Lung (tissue), 12 donors: Measurements from ENCODE around the gene MDGA2. TPM values are rescaled to one million over a fixed set of nuclear protein-coding genes. Genes with fewer than 3 reads are reported as not detected.
"Not testable (repeated sequence)": the region's sequence is repeated elsewhere in the genome, so short reads cannot be mapped to it uniquely, and the experiment has no call there.

Experiments
- ATAC-seq: fragments of 200-7000 bp; cut with Tn5 transposase; one replicate; pipeline ENCODE4 v1.9.1; 2020; ENCODE audit warnings: moderate number of reproducible peaks; ENCODE audit not compliant: insufficient read depth, low FRiP score
- DNase-seq, 3 donors: peaks; one replicate each; pipeline ENCODE4 v3.0.0-alpha.2; 2013 to 2017
- H3K27ac ChIP-seq, 2 donors: one replicate each; pipeline ENCODE4 v1.5.1; 2013; ENCODE audit warnings: mild to moderate bottlenecking in 2 of 2, moderate library complexity in 2 of 2, control low read depth in 1 of 2, inconsistent platforms in 1 of 2, low read depth in 1 of 2, low read length in 1 of 2
- H3K27me3 ChIP-seq, 3 donors: one replicate each; pipeline ENCODE4 v1.5.1; 2013; ENCODE audit warnings: low read length in 2 of 3; ENCODE audit not compliant: control insufficient read depth in 3 of 3, insufficient read depth in 3 of 3
- H3K36me3 ChIP-seq, 4 donors: one replicate each; pipeline ENCODE4 v1.5.1; 2013; ENCODE audit warnings: low read length in 4 of 4, mild to moderate bottlenecking in 1 of 4, moderate library complexity in 1 of 4; ENCODE audit not compliant: control insufficient read depth in 4 of 4, insufficient read depth in 4 of 4
- H3K4me1 ChIP-seq, 5 donors: one replicate each; pipeline ENCODE4 v1.5.1; 2013; ENCODE audit warnings: low read length in 5 of 5, mild to moderate bottlenecking in 2 of 5, moderate library complexity in 1 of 5; ENCODE audit not compliant: control insufficient read depth in 5 of 5, insufficient read depth in 5 of 5
- H3K4me3 ChIP-seq: one replicate; pipeline ENCODE4 v1.5.1; 2013; ENCODE audit warnings: mild to moderate bottlenecking, control low read depth, moderate library complexity
- H3K9ac ChIP-seq, 2 donors: one replicate each; pipeline ENCODE4 v1.5.1; 2013; ENCODE audit warnings: low read length in 2 of 2, control low read depth in 1 of 2; ENCODE audit not compliant: insufficient read depth in 1 of 2
- H3K9me3 ChIP-seq, 4 donors: one replicate each; pipeline ENCODE4 v1.5.1; 2013; ENCODE audit warnings: low read length in 3 of 4, mild to moderate bottlenecking in 1 of 4, moderate library complexity in 1 of 4; ENCODE audit not compliant: control insufficient read depth in 4 of 4, insufficient read depth in 3 of 4
- WGBS, 2 donors: extraction: QIAGEN DNeasy Blood & Tissue Kit; methylation state at CpG; one replicate each; pipeline ENCODE4 v1.1.7; 2013; 5-methylcytosine and 5-hydroxymethylcytosine counted together
- polyA plus RNA-seq, 2 donors: library from polyadenylated mRNA; stranded (reverse); fragments of 200-250 nt; gene quantifications; one replicate each; pipeline ENCODE4 v1.2.1, GENCODE V29; 2013
- total RNA-seq, 2 donors: library from RNA; depleted of rRNA in 1 of 2; stranded (reverse); fragments of >200 nt in 1 of 2; gene quantifications; one replicate each; pipeline ENCODE4 v1.2.1, GENCODE V29; 2014 to 2021
- TF ChIP-seq, protein P1 (sequence below): IDR thresholded peaks from 2 replicates; pipeline ENCODE4 v1.5.1; 2012; ENCODE audit warnings: mild to moderate bottlenecking; ENCODE audit errors: control extremely low read depth, extremely low read depth
- donor health status: control.
- donor health status: control.
- donor health status: Bipolar disorder and iron deficiency.
- donor health status: healthy.
- donor health status: DM: yes; HTN: yes; CAD: no.

The MDGA2 gene
- total and polyA plus RNA-seq, 4 donors: 0.03 to 3.2 TPM; not detected in 2

DNA sequence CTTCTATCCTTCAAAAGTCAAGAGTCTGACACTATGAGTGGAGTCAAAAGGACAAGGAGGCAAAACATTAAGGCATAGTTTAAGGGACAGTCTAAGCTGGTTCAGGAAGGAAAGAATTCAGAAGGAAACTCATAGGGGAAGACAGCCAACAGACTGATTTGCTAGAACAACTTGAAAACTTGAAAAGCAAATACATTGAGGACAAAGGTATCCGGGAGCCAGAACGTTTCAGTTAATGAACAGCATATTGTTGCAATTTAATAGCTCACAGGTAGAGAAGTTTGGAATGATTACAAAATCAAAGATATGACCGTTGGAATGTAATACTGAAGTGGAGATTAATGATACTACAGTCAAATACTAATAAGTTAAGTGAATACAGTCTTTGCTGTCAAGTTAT is 711.0 kb downstream of the MDGA2 start:
- no peak overlapping the region for H3K4me3 ChIP-seq
- no peaks in the 10 kb centered on the region for H3K27me3 ChIP-seq
- 54 to 81% methylated on average over 3 of the region's 3 CpGs for WGBS, 2 donors
- peaks cover 0 to 5% (median 0%) of the 10 kb centered on the region in 5 donors for H3K4me1 ChIP-seq
- no peak overlapping the region for H3K27ac ChIP-seq
- H3K9ac ChIP-seq: no peak overlapping the region
- peak in 2 of 3 donors; percentile 41 to 68 for DNase-seq
- H3K36me3 ChIP-seq: no peaks in the 10 kb centered on the region
- H3K9me3 ChIP-seq: peaks cover 0 to 2% (median 0%) of the 10 kb centered on the region in 4 donors
- ATAC-seq: peak; percentile 81
- TF ChIP-seq, protein P1, sequence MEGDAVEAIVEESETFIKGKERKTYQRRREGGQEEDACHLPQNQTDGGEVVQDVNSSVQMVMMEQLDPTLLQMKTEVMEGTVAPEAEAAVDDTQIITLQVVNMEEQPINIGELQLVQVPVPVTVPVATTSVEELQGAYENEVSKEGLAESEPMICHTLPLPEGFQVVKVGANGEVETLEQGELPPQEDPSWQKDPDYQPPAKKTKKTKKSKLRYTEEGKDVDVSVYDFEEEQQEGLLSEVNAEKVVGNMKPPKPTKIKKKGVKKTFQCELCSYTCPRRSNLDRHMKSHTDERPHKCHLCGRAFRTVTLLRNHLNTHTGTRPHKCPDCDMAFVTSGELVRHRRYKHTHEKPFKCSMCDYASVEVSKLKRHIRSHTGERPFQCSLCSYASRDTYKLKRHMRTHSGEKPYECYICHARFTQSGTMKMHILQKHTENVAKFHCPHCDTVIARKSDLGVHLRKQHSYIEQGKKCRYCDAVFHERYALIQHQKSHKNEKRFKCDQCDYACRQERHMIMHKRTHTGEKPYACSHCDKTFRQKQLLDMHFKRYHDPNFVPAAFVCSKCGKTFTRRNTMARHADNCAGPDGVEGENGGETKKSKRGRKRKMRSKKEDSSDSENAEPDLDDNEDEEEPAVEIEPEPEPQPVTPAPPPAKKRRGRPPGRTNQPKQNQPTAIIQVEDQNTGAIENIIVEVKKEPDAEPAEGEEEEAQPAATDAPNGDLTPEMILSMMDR: no peak

DNA sequence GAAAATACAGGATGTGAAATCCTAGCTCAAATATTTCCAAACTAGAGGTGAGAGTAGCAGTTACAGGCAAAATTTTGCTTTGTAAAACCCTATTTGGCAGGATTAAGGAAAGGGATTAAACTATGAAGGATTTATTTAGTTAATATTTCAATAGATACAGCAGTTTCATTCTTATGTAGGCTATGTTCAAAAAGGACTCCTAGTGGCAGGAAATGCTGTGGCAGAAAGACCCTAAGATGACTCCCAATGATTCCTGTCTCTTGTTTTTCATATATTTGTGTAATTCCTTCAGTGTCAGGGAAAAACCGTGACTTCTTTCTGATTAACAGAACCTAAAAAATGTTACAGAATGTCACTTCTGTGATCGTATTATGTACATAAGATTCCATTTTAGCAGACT is 724.3 kb downstream of the MDGA2 start:
- no peaks in the 10 kb centered on the region for H3K27me3 ChIP-seq
- 90 to 93% methylated on average over 2 of the region's 2 CpGs for WGBS, 2 donors
- H3K9me3 ChIP-seq: peaks cover 0 to 4% (median 0%) of the 10 kb centered on the region in 4 donors
- DNase-seq (no peak), ATAC-seq (no peak)
- H3K36me3 ChIP-seq: no peaks in the 10 kb centered on the region
- no peak overlapping the region for H3K4me3 ChIP-seq
- H3K4me1 ChIP-seq: no peaks in the 10 kb centered on the region
- no peak overlapping the region for H3K9ac ChIP-seq
- TF ChIP-seq, protein P1: no peak
- no peak overlapping the region for H3K27ac ChIP-seq

DNA sequence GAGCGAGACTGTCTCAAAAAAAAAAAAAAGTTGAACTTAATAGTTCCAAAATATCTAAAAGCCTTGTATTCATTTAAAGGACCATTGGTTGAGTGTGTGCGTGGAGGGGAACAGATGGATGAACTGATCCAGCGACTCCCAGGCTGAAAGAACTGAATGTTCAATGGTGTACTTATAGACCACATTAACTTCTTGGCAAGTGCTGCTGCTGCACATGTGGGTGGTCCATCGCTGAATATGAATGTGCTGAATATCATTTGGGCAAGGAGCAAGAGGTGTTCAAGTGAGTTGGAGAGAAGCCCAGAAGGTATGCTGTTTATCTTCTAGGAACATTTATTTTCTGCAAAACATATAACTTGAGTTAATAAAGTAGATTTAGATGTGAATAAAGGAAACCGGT is 734.8 kb downstream of the MDGA2 start:
- no peak overlapping the region for H3K9ac ChIP-seq
- no peaks in the 10 kb centered on the region for H3K36me3 ChIP-seq
- 76 to 86% methylated on average over 5 of the region's 5 CpGs for WGBS, 2 donors
- no peaks in the 10 kb centered on the region for H3K27me3 ChIP-seq
- DNase-seq: peak in 1 of 3 donors; percentile 13
- no peaks in the 10 kb centered on the region for H3K4me1 ChIP-seq
- no peak for ATAC-seq
- TF ChIP-seq, protein P1: no peak
- no peaks in the 10 kb centered on the region for H3K9me3 ChIP-seq
- H3K27ac ChIP-seq: no peak overlapping the region
- no peak overlapping the region for H3K4me3 ChIP-seq

DNA sequence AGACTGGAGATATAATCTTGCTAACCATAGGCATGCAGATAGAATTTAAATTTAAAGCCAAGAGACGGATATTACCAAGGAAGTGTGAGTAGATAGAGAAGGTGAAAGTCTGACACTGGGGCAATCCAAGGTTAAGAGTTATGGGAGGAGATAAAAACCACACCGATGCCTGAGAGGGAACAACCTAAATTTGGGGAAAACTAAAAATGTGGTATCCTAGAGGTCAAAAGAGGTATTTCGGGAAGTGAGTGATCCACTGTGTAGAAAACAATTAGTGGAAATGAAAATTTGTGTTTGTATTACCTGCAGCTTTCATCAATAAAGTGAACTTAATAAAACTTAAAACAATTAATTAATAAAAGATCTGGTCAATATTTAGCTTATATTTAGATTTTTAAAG is 754.9 kb downstream of the MDGA2 start:
- Histone ChIP-seq H3K9ac (no peak overlapping the region), H3K9me3 (no peaks in the 10 kb centered on the region), H3K27me3 (no peaks in the 10 kb centered on the region), H3K4me1 (no peaks in the 10 kb centered on the region), H3K36me3 (no peaks in the 10 kb centered on the region), H3K4me3 (no peak overlapping the region), H3K27ac (no peak overlapping the region)
- 85 to 90% methylated on average over 3 of the region's 3 CpGs for WGBS, 2 donors
- no peak for ATAC-seq
- TF ChIP-seq, protein P1: no peak
- DNase-seq: no peak

DNA sequence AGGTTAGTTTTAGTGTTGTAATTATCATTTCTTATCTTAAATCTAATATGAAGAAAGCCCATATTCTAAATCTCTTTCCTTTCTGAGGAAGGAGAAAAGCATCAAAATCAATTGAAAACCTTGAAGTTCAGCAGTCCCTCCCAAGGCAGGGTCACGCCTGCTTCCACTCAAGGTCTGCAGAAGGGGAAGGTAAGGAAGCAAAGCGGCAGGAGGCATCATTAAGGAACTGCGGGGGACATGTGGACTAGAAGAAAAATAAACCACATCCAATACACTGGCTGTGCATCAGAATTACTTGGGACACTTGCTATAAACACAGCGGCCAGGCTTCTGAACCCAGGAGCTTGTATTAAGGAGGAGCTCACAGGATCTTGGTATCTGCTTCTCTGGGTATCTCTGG is 759.9 kb downstream of the MDGA2 start:
- ATAC-seq, H3K27me3 ChIP-seq, H3K9ac ChIP-seq, H3K27ac ChIP-seq, H3K9me3 ChIP-seq, H3K36me3 ChIP-seq, H3K4me1 ChIP-seq, DNase-seq, H3K4me3 ChIP-seq: not testable (repeated sequence)
- WGBS, 2 donors: 75 to 82% methylated on average over 4 of the region's 4 CpGs
